Trophoblast cell (in vitro differentiated cells and primary cell): Measurements from ENCODE around the gene VAMP1.

Experiments used
- DNase-seq, 2 donors: peaks; one replicate each; pipeline ENCODE4 v3.0.0-alpha.2; 2016
- H2AFZ ChIP-seq: 2 replicates; pipeline ENCODE4 v1.6.1; 2013; ENCODE audit warnings: low read length, moderate library complexity, mild to moderate bottlenecking; ENCODE audit not compliant: insufficient read depth, poor library complexity
- H2AK5ac ChIP-seq: 2 replicates; pipeline ENCODE4 v1.6.1; 2013; ENCODE audit warnings: mild to moderate bottlenecking, low read length
- H2BK120ac ChIP-seq: 2 replicates; pipeline ENCODE4 v1.6.1; 2013; ENCODE audit warnings: low read length, mild to moderate bottlenecking, moderate library complexity; ENCODE audit not compliant: insufficient read depth, poor library complexity
- H2BK12ac ChIP-seq: 2 replicates; pipeline ENCODE4 v1.6.1; 2013; ENCODE audit warnings: mild to moderate bottlenecking, low read length, moderate library complexity
- H2BK5ac ChIP-seq: 2 replicates; pipeline ENCODE4 v1.6.1; 2013; ENCODE audit warnings: low read length, low read depth, moderate library complexity, mild to moderate bottlenecking; ENCODE audit not compliant: poor library complexity
- H3K14ac ChIP-seq: 2 replicates; pipeline ENCODE4 v1.6.1; 2013; ENCODE audit warnings: mild to moderate bottlenecking, low read length
- H3K18ac ChIP-seq: 2 replicates; pipeline ENCODE4 v1.6.1; 2013; ENCODE audit warnings: mild to moderate bottlenecking, low read length
- H3K23ac ChIP-seq: 2 replicates; pipeline ENCODE4 v1.6.1; 2013; ENCODE audit warnings: low read length
- H3K27ac ChIP-seq: 2 replicates; pipeline ENCODE4 v1.5.1; 2013; ENCODE audit warnings: low read depth, mild to moderate bottlenecking, inconsistent platforms, low read length, moderate library complexity
- H3K27me3 ChIP-seq: 2 replicates; pipeline ENCODE4 v1.6.1; 2013; ENCODE audit warnings: inconsistent platforms, mild to moderate bottlenecking, low read length, moderate library complexity; ENCODE audit not compliant: insufficient read depth
- H3K36me3 ChIP-seq, 2 experiments: 1 replicate in 1 of 2; 2 replicates in 1 of 2; pipeline ENCODE4 v1.6.1; 2013; ENCODE audit warnings: low read length in 2 of 2, mild to moderate bottlenecking in 2 of 2, moderate library complexity in 1 of 2; ENCODE audit not compliant: insufficient read depth in 2 of 2, control insufficient read depth in 1 of 2
- H3K4ac ChIP-seq: 2 replicates; pipeline ENCODE4 v1.6.1; 2013; ENCODE audit warnings: low read depth, mild to moderate bottlenecking, low read length, moderate library complexity
- H3K4me1 ChIP-seq, 2 experiments: 1 replicate in 1 of 2; 2 replicates in 1 of 2; pipeline ENCODE4 v1.6.1; 2013; ENCODE audit warnings: low read length in 2 of 2, mild to moderate bottlenecking in 2 of 2, moderate library complexity in 1 of 2; ENCODE audit not compliant: insufficient read depth in 2 of 2, control insufficient read depth in 1 of 2
- H3K4me2 ChIP-seq: 2 replicates; pipeline ENCODE4 v1.6.1; 2013; ENCODE audit warnings: inconsistent platforms, mild to moderate bottlenecking, low read length, moderate library complexity
- H3K4me3 ChIP-seq: 2 replicates; pipeline ENCODE4 v1.5.1; 2013; ENCODE audit warnings: mild to moderate bottlenecking, low read depth, low read length, inconsistent platforms
- H3K79me1 ChIP-seq: one replicate; pipeline ENCODE4 v1.6.1; 2013; ENCODE audit warnings: low read length
- H3K79me2 ChIP-seq: 2 replicates; pipeline ENCODE4 v1.6.1; 2013; ENCODE audit warnings: low read length, mild to moderate bottlenecking; ENCODE audit not compliant: control insufficient read depth, insufficient read depth, poor library complexity
- H3K9ac ChIP-seq: 2 replicates; pipeline ENCODE4 v1.6.1; 2013; ENCODE audit warnings: mild to moderate bottlenecking, low read length
- H3K9me3 ChIP-seq: 2 replicates; pipeline ENCODE4 v1.6.1; 2013; ENCODE audit warnings: low read depth, mild to moderate bottlenecking, control low read depth, inconsistent platforms, low read length; ENCODE audit not compliant: insufficient read depth
- H4K12ac ChIP-seq: 2 replicates; pipeline ENCODE4 v1.6.1; 2013; ENCODE audit warnings: low read depth, mild to moderate bottlenecking, low read length, moderate library complexity
- H4K8ac ChIP-seq: 2 replicates; pipeline ENCODE4 v1.6.1; 2013; ENCODE audit warnings: low read depth, mild to moderate bottlenecking, low read length, moderate library complexity
- H4K91ac ChIP-seq: one replicate; pipeline ENCODE4 v1.6.1; 2013; ENCODE audit warnings: low read depth, mild to moderate bottlenecking, low read length, moderate library complexity
- WGBS: extraction: QIAGEN DNeasy Blood & Tissue Kit; methylation state at CpG from one replicate; pipeline ENCODE4 v1.1.7; 2013; ENCODE audit warnings: missing lambda C conversion rate; ENCODE audit not compliant: insufficient read length, insufficient coverage; ENCODE audit errors: extremely low coverage; 5-methylcytosine and 5-hydroxymethylcytosine counted together

The VAMP1 gene

DNA sequence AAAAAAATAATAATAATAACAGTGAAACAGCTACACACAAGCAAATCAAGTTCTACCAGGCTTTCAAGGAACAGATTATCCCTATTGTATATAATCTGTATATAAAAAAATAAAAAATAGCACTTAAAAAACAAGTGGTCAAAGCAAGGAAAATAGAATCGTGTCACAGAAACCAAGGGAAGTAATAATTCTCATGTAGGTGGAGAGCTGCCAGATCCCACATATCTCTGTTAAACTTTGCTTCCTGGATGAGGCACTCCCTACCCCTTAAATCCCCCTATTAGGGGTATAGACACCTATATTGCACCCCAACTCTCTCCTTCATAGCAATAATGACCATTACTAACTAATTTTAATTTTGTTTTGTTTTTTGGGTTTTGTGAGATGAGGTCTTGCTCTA lies 30.1 kb downstream of the VAMP1 start:
- Histone ChIP-seq H3K36me3 (no peaks in the 10 kb centered on the region), H3K27me3 (no peaks in the 10 kb centered on the region), H2BK5ac (no peak overlapping the region), H3K14ac (no peak overlapping the region), H3K79me1 (no peaks in the 10 kb centered on the region), H2AK5ac (no peak overlapping the region), H2BK12ac (no peak overlapping the region), H3K23ac (no peak overlapping the region), H4K8ac (no peak overlapping the region), H4K12ac (no peak overlapping the region), H3K9me3 (no peaks in the 10 kb centered on the region), H3K79me2 (no peaks in the 10 kb centered on the region), H3K4me2 (no peak overlapping the region), H4K91ac (no peak overlapping the region), H3K27ac (no peak overlapping the region), H3K4me3 (no peak overlapping the region), H3K18ac (no peak overlapping the region), H2BK120ac (no peak overlapping the region), H3K9ac (no peak overlapping the region), H3K4me1 (no peaks in the 10 kb centered on the region), H2AFZ (no peak overlapping the region), H3K4ac (no peak overlapping the region)
- DNase-seq: no peak
- WGBS: no CpG with 5 or more reads among the region's 1 CpG

DNA sequence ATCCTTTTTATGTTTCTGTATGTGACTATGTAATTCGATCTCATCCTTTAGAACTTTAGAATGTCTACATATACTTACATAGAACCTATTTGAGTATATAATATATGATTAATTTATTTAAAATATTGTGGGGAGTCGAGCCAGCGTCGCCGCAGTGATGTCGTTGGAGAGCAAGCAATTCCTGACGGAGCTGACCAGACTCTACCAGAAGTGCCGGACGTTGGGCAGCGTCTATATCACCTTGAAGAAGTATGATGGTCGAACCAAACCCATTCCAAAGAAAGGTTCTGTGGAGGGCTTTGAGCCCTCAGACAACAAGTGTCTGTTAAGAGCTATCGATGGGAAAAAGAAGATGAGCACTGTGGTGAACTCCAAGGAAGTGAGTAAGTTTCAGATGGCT lies 32.1 kb downstream of the VAMP1 start:
- Histone ChIP-seq H3K4me1 (no peaks in the 10 kb centered on the region), H3K27me3 (no peaks in the 10 kb centered on the region), H3K23ac (no peak overlapping the region), H3K4me3 (no peak overlapping the region), H4K91ac (no peak overlapping the region), H3K9ac (no peak overlapping the region), H2BK12ac (no peak overlapping the region), H4K12ac (no peak overlapping the region), H3K4me2 (no peak overlapping the region), H2BK120ac (no peak overlapping the region), H3K14ac (no peak overlapping the region), H3K18ac (no peak overlapping the region), H2AK5ac (no peak overlapping the region), H3K27ac (no peak overlapping the region), H2AFZ (no peak overlapping the region), H3K79me1 (no peaks in the 10 kb centered on the region), H3K9me3 (no peaks in the 10 kb centered on the region), H3K79me2 (no peaks in the 10 kb centered on the region), H2BK5ac (no peak overlapping the region), H3K36me3 (no peaks in the 10 kb centered on the region), H4K8ac (no peak overlapping the region), H3K4ac (no peak overlapping the region)
- no peak for DNase-seq
- WGBS: no CpG with 5 or more reads among the region's 12 CpGs

DNA sequence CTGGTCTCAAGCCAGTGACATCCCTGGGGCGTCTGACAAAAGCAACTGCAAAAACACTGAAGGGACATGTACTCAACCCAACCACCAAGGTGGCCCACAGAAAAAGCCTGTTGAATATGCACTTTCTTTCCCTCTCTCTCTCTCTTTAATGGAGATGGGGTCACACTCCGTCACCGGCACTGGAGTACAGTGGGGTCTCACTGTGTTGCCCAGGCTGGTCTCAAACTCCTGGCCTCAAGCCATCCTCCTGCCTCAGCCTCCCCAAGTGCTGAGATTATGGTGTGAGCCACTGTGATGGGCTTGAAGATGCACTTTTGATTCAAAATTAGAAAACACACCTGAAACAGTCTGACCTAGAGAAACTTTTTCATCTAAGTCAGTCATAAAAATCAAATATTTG lies 32.9 kb downstream of the VAMP1 start:
- no peak overlapping the region for H4K8ac ChIP-seq
- H3K4me2 ChIP-seq: no peak overlapping the region
- H3K18ac ChIP-seq: no peak overlapping the region
- H3K14ac ChIP-seq: no peak overlapping the region
- H3K36me3 ChIP-seq: no peaks in the 10 kb centered on the region
- no peak overlapping the region for H2BK120ac ChIP-seq
- H3K9ac ChIP-seq: no peak overlapping the region
- no peak overlapping the region for H2BK5ac ChIP-seq
- H2BK12ac ChIP-seq: no peak overlapping the region
- no peaks in the 10 kb centered on the region for H3K79me2 ChIP-seq
- no peaks in the 10 kb centered on the region for H3K79me1 ChIP-seq
- H3K9me3 ChIP-seq: no peaks in the 10 kb centered on the region
- no peaks in the 10 kb centered on the region for H3K27me3 ChIP-seq
- H2AK5ac ChIP-seq: no peak overlapping the region
- H3K23ac ChIP-seq: no peak overlapping the region
- no peak overlapping the region for H4K91ac ChIP-seq
- no peaks in the 10 kb centered on the region for H3K4me1 ChIP-seq
- H4K12ac ChIP-seq: no peak overlapping the region
- DNase-seq: no peak
- no peak overlapping the region for H3K27ac ChIP-seq
- no CpG with 5 or more reads among the region's 3 CpGs for WGBS
- no peak overlapping the region for H2AFZ ChIP-seq
- no peak overlapping the region for H3K4me3 ChIP-seq
- no peak overlapping the region for H3K4ac ChIP-seq

- Histone ChIP-seq H2BK120ac (no peak overlapping the region), H3K18ac (no peak overlapping the region), H3K4me3 (no peak overlapping the region), H3K36me3 (no peaks in the 10 kb centered on the region), H2AK5ac (no peak overlapping the region), H4K8ac (no peak overlapping the region), H3K79me1 (no peaks in the 10 kb centered on the region), H3K27me3 (no peaks in the 10 kb centered on the region), H3K79me2 (no peaks in the 10 kb centered on the region), H3K4me2 (no peak overlapping the region), H3K9me3 (no peaks in the 10 kb centered on the region), H3K4ac (no peak overlapping the region), H3K9ac (no peak overlapping the region), H2BK12ac (no peak overlapping the region), H2BK5ac (no peak overlapping the region), H3K14ac (no peak overlapping the region), H4K91ac (no peak overlapping the region), H4K12ac (no peak overlapping the region), H3K4me1 (no peaks in the 10 kb centered on the region), H2AFZ (no peak overlapping the region), H3K23ac (no peak overlapping the region), H3K27ac (no peak overlapping the region)
- no CpG with 5 or more reads among the region's 13 CpGs for WGBS
- no peak for DNase-seq
Observed at GRCh38 chr12:6435961-6436715, 34.3 kb downstream of the VAMP1 start.
